ENCODE data around the gene EXOC6B. TPM values are rescaled to one million over a fixed set of nuclear protein-coding genes. Genes with fewer than 3 reads are reported as not detected.

Gene EXOC6B
- total RNA-seq, 2 donors from 2014 or later = 51.3 to 68.9 TPM

DNA sequence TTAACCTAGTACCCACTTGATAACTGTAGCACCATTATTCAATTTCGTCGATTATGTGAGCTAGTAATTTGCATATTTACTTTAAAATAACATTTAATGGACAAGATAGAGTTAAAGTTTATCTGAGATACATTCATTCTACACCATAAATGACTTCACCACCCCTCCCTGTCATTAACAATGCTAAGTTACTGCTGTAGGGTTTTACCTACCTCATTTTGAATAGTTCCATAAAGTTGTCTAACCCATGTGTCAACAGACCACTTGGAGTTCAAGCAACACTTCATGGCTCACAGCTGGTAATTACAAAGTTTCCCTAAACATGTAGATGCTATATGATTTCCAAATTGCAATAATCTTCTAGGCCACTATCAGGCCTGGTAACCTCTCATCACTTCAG is 550.7 kb downstream of the EXOC6B start:
- Mint-ChIP-seq H3K4me1 (peaks cover 8% of the 10 kb centered on the region), H3K36me3 (ENCODE audit: low read depth) (no peaks in the 10 kb centered on the region), H3K9me3 (no peaks in the 10 kb centered on the region), H3K27me3 (ENCODE audit: insufficient read depth) (no peaks in the 10 kb centered on the region), H3K27ac (no peak overlapping the region), H3K4me3 (no peak overlapping the region)
- DNase-seq = no peak
- 100% methylated on average over 2 of the region's 2 CpGs; no CpG with 5 or more reads in 1 of the 2 experiments for WGBS, 2 experiments (ENCODE audit: insufficient coverage in 1 of 2, insufficient read length in 1 of 2)
- H3K4me3 ChIP-seq (ENCODE audit: low read length) = no peak overlapping the region
- no peaks in the 10 kb centered on the region for H3K4me1 ChIP-seq (ENCODE audit: control insufficient read depth, insufficient read depth, low read length)
- no peaks in the 10 kb centered on the region for H3K27me3 ChIP-seq (ENCODE audit: control insufficient read depth, insufficient read depth, low read length, poor library complexity, severe bottlenecking)
- no peaks in the 10 kb centered on the region for H3K9me3 ChIP-seq (ENCODE audit: control insufficient read depth, low read length)
- no peaks in the 10 kb centered on the region for H3K36me3 ChIP-seq (ENCODE audit: control insufficient read depth, insufficient read depth, low read length)
- H3K27ac ChIP-seq (ENCODE audit: low read depth, low read length) = no peak overlapping the region
- TF ChIP-seq, protein P1, sequence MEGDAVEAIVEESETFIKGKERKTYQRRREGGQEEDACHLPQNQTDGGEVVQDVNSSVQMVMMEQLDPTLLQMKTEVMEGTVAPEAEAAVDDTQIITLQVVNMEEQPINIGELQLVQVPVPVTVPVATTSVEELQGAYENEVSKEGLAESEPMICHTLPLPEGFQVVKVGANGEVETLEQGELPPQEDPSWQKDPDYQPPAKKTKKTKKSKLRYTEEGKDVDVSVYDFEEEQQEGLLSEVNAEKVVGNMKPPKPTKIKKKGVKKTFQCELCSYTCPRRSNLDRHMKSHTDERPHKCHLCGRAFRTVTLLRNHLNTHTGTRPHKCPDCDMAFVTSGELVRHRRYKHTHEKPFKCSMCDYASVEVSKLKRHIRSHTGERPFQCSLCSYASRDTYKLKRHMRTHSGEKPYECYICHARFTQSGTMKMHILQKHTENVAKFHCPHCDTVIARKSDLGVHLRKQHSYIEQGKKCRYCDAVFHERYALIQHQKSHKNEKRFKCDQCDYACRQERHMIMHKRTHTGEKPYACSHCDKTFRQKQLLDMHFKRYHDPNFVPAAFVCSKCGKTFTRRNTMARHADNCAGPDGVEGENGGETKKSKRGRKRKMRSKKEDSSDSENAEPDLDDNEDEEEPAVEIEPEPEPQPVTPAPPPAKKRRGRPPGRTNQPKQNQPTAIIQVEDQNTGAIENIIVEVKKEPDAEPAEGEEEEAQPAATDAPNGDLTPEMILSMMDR (conservative IDR thresholded peaks at IDR 0.05) = no peak
- H3K9ac ChIP-seq (ENCODE audit: extremely low read depth, low read length, poor library complexity, severe bottlenecking) = no peak overlapping the region

DNA sequence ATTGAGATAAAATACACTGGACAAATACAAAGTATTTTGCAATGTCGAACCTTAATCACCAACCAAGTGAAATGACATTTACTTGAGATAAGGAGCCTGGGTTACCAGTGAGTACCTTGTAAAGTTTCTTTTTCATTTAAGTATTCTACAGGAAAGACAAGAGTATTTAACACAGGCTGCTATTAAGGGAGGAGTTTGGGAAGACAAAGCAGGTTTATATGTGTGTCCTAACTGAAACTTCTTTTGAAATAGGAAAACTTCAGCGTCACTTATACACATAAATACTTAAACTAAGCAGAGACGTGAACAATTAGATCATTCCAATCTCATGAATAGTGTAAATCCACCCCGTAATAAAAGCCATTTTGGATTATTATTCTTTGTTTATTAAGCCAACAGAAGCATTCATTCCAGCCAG is 551.4 kb downstream of the EXOC6B start:
- Histone ChIP-seq H3K36me3 (ENCODE audit: control insufficient read depth, insufficient read depth, low read length) (no peaks in the 10 kb centered on the region), H3K27ac (ENCODE audit: low read depth, low read length) (no peak overlapping the region), H3K9ac (ENCODE audit: extremely low read depth, low read length, poor library complexity, severe bottlenecking) (no peak overlapping the region), H3K27me3 (ENCODE audit: control insufficient read depth, insufficient read depth, low read length, poor library complexity, severe bottlenecking) (no peaks in the 10 kb centered on the region), H3K4me1 (ENCODE audit: control insufficient read depth, insufficient read depth, low read length) (no peaks in the 10 kb centered on the region), H3K4me3 (ENCODE audit: low read length) (no peak overlapping the region), H3K9me3 (ENCODE audit: control insufficient read depth, low read length) (no peaks in the 10 kb centered on the region)
- Mint-ChIP-seq H3K36me3 (ENCODE audit: low read depth) (no peaks in the 10 kb centered on the region), H3K27ac (no peak overlapping the region), H3K9me3 (no peaks in the 10 kb centered on the region), H3K4me3 (no peak overlapping the region), H3K4me1 (peaks cover 8% of the 10 kb centered on the region), H3K27me3 (ENCODE audit: insufficient read depth) (no peaks in the 10 kb centered on the region)
- no peak for DNase-seq
- TF ChIP-seq, protein P1 (conservative IDR thresholded peaks at IDR 0.05) = no peak
- WGBS, 2 experiments (ENCODE audit: insufficient coverage in 1 of 2, insufficient read length in 1 of 2) = 87 to 89% methylated on average over 2 to 4 of the region's 4 CpGs

DNA sequence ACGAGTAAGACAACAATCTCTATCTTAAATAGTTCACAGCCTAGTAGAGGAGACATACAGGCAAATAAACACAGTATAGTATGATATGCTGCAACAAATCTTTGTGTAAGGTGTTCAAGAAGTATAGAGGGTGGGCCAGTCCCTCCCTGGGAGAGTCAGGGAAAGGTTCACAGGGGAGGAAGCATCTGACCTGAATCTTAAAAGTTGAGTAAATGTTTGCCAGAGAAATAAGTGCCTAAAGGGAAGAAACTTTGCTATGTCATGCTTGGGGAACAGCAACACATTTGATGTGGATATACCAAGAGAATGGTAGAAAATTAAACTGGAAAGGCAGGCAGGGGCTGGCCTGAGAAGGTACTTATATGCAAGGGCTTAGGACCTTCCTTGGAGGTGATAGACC is 552.4 kb downstream of the EXOC6B start:
- H3K27me3 ChIP-seq (ENCODE audit: control insufficient read depth, insufficient read depth, low read length, poor library complexity, severe bottlenecking) = no peaks in the 10 kb centered on the region
- no peak for DNase-seq
- no peaks in the 10 kb centered on the region for H3K36me3 Mint-ChIP-seq (ENCODE audit: low read depth)
- TF ChIP-seq, protein P1 (conservative IDR thresholded peaks at IDR 0.05) = no peak
- H3K27ac ChIP-seq (ENCODE audit: low read depth, low read length) = no peak overlapping the region
- H3K9me3 ChIP-seq (ENCODE audit: control insufficient read depth, low read length) = no peaks in the 10 kb centered on the region
- WGBS, 2 experiments (ENCODE audit: insufficient coverage in 1 of 2, insufficient read length in 1 of 2) = 70% methylated on average over 1 of the region's 1 CpG; no CpG with 5 or more reads in 1 of the 2 experiments
- H3K9ac ChIP-seq (ENCODE audit: extremely low read depth, low read length, poor library complexity, severe bottlenecking) = no peak overlapping the region
- H3K4me1 ChIP-seq (ENCODE audit: control insufficient read depth, insufficient read depth, low read length) = no peaks in the 10 kb centered on the region
- no peaks in the 10 kb centered on the region for H3K9me3 Mint-ChIP-seq
- peaks cover 8% of the 10 kb centered on the region for H3K4me1 Mint-ChIP-seq
- H3K27me3 Mint-ChIP-seq (ENCODE audit: insufficient read depth) = no peaks in the 10 kb centered on the region
- H3K27ac Mint-ChIP-seq = no peak overlapping the region
- H3K4me3 Mint-ChIP-seq = no peak overlapping the region
- no peak overlapping the region for H3K4me3 ChIP-seq (ENCODE audit: low read length)
- H3K36me3 ChIP-seq (ENCODE audit: control insufficient read depth, insufficient read depth, low read length) = no peaks in the 10 kb centered on the region
